SK-N-MC (cell line): ENCODE results near the gene ASB2.

Source experiments
- EZH2 ChIP-seq: fragments of 200-600 bp; sonication (generic); IDR thresholded peaks from one replicate; pipeline ENCODE4 v1.6.1; 2017; ENCODE audit warnings: antibody characterized with exemption
- POLR2AphosphoS5 ChIP-seq: IDR thresholded peaks from 2 replicates; pipeline ENCODE4 v1.6.1; 2012; ENCODE audit warnings: mild to moderate bottlenecking, low read depth, low read length, borderline replicate concordance

DNA sequence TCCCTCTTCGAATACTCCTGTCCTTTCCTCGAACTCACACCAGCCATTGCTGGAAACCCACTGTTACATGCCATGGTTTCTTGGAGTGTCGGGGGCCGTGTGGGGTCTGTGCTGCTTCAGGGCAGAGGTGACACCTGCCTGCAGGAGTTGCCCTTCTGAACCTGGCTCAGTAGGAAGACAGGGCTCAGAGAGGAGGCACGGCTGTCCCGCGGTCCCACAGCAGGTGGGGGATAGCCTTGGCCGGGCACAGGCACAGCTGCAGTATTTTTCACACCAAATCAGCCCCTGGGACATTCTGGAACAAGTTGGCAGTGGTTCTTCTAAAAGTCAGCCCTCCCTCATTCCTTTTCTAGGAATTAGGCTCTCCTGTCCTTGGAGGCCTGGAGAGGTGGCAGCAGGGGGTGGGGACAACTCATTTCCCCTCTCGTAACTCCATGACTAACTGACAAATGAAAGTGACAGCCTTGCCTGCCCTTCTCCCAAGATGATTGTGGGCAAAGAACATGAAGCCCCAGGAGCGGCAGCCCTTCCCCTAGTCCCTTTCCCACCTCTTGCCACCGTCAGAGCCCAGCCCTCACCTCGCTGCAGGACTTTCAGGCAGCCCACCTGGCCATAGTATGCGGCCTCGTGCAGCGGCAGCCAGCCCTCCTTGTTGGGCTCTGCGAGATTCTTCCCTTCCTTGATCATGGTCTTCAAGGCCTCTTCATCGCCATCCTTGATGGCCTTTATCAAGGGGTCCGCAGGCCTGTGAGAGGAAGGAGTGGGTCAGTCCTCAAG, 22.4 kb downstream of the ASB2 start:
- TF ChIP-seq POLR2AphosphoS5, result no peak
- TF ChIP-seq EZH2, result no peak
